PC-3 (cell line): ENCODE results near the gene C1QTNF2. TPM values are rescaled to one million over a fixed set of nuclear protein-coding genes. Genes with fewer than 3 reads are reported as not detected.

Experiments used
- ATAC-seq: fragments of 200-7000 bp; cut with Tn5 transposase; 2 replicates; pipeline ENCODE4 v1.9.1; 2020; ENCODE audit warnings: mild to moderate bottlenecking, moderate library complexity
- BruUV-seq: library from RNA; stranded (reverse); fragments of 400-500 nt; replicated peaks from 2 replicates; lab custom pipeline; 2021; lab: Mats Ljungman, UMichigan
- CTCF ChIA-PET: fragments of 300-600 bp; sonication (Branson Sonifier 250); formaldehyde crosslinking; loops from one replicate; lab custom pipeline; 2022; ENCODE audit warnings: antibody characterized with exemption; lab: Charles Lee
- POLR2A ChIA-PET: fragments of 300-600 bp; sonication (Branson Sonifier 250); formaldehyde crosslinking; loops from one replicate; lab custom pipeline; 2022; ENCODE audit warnings: antibody characterized with exemption; ENCODE audit not compliant: unreplicated experiment; lab: Charles Lee
- DNase-seq: peaks from one replicate; pipeline ENCODE4 v3.0.0-alpha.2; 2015
- H2AFZ ChIP-seq: fragments of 300-600 bp; sonication (generic); 2 replicates; pipeline ENCODE4 v1.6.0; 2016; ENCODE audit warnings: antibody characterized with exemption, low read length
- H3F3A ChIP-seq: fragments of 300-600 bp; sonication (generic); one replicate; pipeline ENCODE4 v1.6.0; 2017; ENCODE audit warnings: antibody characterized with exemption, low read length, control low read depth, mild to moderate bottlenecking; ENCODE audit not compliant: unreplicated experiment
- H3K27ac ChIP-seq: fragments of 300-600 bp; sonication (generic); 2 replicates; pipeline ENCODE4 v1.5.1; 2016; ENCODE audit warnings: mild to moderate bottlenecking, low read length
- H3K27me3 ChIP-seq: fragments of 300-600 bp; sonication (generic); 2 replicates; pipeline ENCODE4 v1.6.1; 2016; ENCODE audit warnings: low read length, mixed read lengths
- H3K36me3 ChIP-seq: fragments of 300-600 bp; sonication (generic); 2 replicates; pipeline ENCODE4 v1.6.1; 2016; ENCODE audit warnings: low read depth, mixed run types, low read length, mixed read lengths
- H3K4me1 ChIP-seq: fragments of 300-600 bp; sonication (generic); 2 replicates; pipeline ENCODE4 v1.5.1; 2016; ENCODE audit warnings: low read length; ENCODE audit not compliant: insufficient read depth
- H3K4me2 ChIP-seq: fragments of 300-600 bp; sonication (generic); 2 replicates; pipeline ENCODE4 v1.6.0; 2016; ENCODE audit warnings: low read length
- H3K4me3 ChIP-seq: fragments of 300-600 bp; sonication (generic); 2 replicates; pipeline ENCODE4 v1.5.1; 2016; ENCODE audit warnings: mild to moderate bottlenecking, low read length, mixed read lengths
- H3K79me2 ChIP-seq: fragments of 300-600 bp; sonication (generic); 2 replicates; pipeline ENCODE4 v1.6.1; 2017; ENCODE audit warnings: low read length, mixed read lengths
- H3K9ac ChIP-seq: fragments of 300-600 bp; sonication (generic); 2 replicates; pipeline ENCODE4 v1.6.0; 2016; ENCODE audit warnings: mild to moderate bottlenecking, low read length
- H3K9me2 ChIP-seq: fragments of 300-600 bp; sonication (generic); replicated peaks from 2 replicates; pipeline ENCODE4 v1.6.1; 2016; ENCODE audit warnings: mixed run types, low read length, mixed read lengths
- H3K9me3 ChIP-seq: fragments of 300-600 bp; sonication (generic); 2 replicates; pipeline ENCODE4 v1.6.1; 2016; ENCODE audit warnings: low read length, mixed read lengths
- H4K20me1 ChIP-seq: fragments of 300-600 bp; sonication (generic); 2 replicates; pipeline ENCODE4 v1.6.1; 2016; ENCODE audit warnings: low read length, mixed read lengths
- CTCF ChIP-seq: fragments of 300-600 bp; sonication (generic); conservative IDR thresholded peaks from 2 replicates; pipeline ENCODE4 v1.5.1; 2017; ENCODE audit warnings: antibody characterized with exemption, low read depth, mild to moderate bottlenecking, low read length
- EZH2 ChIP-seq: fragments of 300-600 bp; sonication (generic); IDR thresholded peaks from one replicate; pipeline ENCODE4 v1.6.1; 2017; ENCODE audit warnings: antibody characterized with exemption, mild to moderate bottlenecking, low read length; ENCODE audit not compliant: unreplicated experiment
- EZH2phosphoT487 ChIP-seq: fragments of 300-600 bp; sonication (generic); IDR thresholded peaks from 2 replicates; pipeline ENCODE4 v1.6.1; 2018; ENCODE audit warnings: mild to moderate bottlenecking, antibody characterized with exemption, low read length, borderline replicate concordance
- intact Hi-C: fragments of 100-400 bp; cut with micrococcal nuclease; formaldehyde crosslinking; loops from 2 replicates; pipeline ENCODE4 v1.9.0; 2023
- total RNA-seq: library from RNA; depleted of rRNA; stranded (reverse); fragments of >200 nt; gene quantifications from 2 replicates; pipeline ENCODE4 v1.2.3, GENCODE V29; 2014

C1QTNF2 gene
- total RNA-seq, 1 experiment from 2014 or later, result 0.04 TPM

- POLR2A ChIA-PET, result interaction anchor here (0.5 kb wide), 1 partner anchor 92 kb away, joined by 3 read pairs; no protein-coding TSS in a partner anchor
- no peak overlapping the region for H3K27ac ChIP-seq
- ATAC-seq, result no peak
Measured at GRCh38 chr5:160363211-160363610, 7.2 kb downstream of the C1QTNF2 start.

GRCh38 chr5:160361624-160362228 lies 8.7 kb downstream of the C1QTNF2 start:
- Histone ChIP-seq H3K4me1 (no peaks in the 10 kb centered on the region), H3F3A (no peaks in the 10 kb centered on the region), H3K4me2 (no peak overlapping the region), H2AFZ (no peak overlapping the region), H3K9ac (no peak overlapping the region), H3K79me2 (no peaks in the 10 kb centered on the region), H3K27me3 (no peaks in the 10 kb centered on the region), H3K27ac (no peak overlapping the region), H3K4me3 (no peak overlapping the region), H3K9me2 (no peaks in the 10 kb centered on the region), H3K9me3 (no peaks in the 10 kb centered on the region), H3K36me3 (no peaks in the 10 kb centered on the region), H4K20me1 (no peaks in the 10 kb centered on the region)
- ChIA-PET CTCF (no interaction called here), POLR2A (interaction anchor here (0.6 kb wide), 1 partner anchor 337 kb away, joined by 7 read pairs; no protein-coding TSS in a partner anchor)
- ATAC-seq, result no peak
- TF ChIP-seq CTCF (no peak), EZH2 (no peak), EZH2phosphoT487 (no peak)
- intact Hi-C loops, result no loop called here
- no peak for DNase-seq
- no TSS peak for BruUV-seq

More at GRCh38 chr5:160363211-160363610, 7.2 kb downstream of the C1QTNF2 start:
- Histone ChIP-seq H3K4me2 (no peak overlapping the region), H3K36me3 (no peaks in the 10 kb centered on the region), H3K4me3 (no peak overlapping the region), H3K27me3 (no peaks in the 10 kb centered on the region), H3K9me2 (no peaks in the 10 kb centered on the region), H3K4me1 (no peaks in the 10 kb centered on the region), H3K9me3 (no peaks in the 10 kb centered on the region), H4K20me1 (no peaks in the 10 kb centered on the region), H3K9ac (no peak overlapping the region), H2AFZ (no peak overlapping the region), H3F3A (no peaks in the 10 kb centered on the region), H3K79me2 (no peaks in the 10 kb centered on the region)
- TF ChIP-seq CTCF (no peak), EZH2phosphoT487 (no peak), EZH2 (no peak)
- CTCF ChIA-PET, result no interaction called here
- no TSS peak for BruUV-seq
- no peak for DNase-seq
- intact Hi-C loops, result no loop called here

GRCh38 chr5:160360310-160360709 lies 10.1 kb downstream of the C1QTNF2 start:
- Histone ChIP-seq H2AFZ (no peak overlapping the region), H3K4me2 (no peak overlapping the region), H3K9me3 (no peaks in the 10 kb centered on the region), H3K4me1 (no peaks in the 10 kb centered on the region), H3K36me3 (no peaks in the 10 kb centered on the region), H3K9ac (no peak overlapping the region), H3F3A (no peaks in the 10 kb centered on the region), H3K9me2 (no peaks in the 10 kb centered on the region), H4K20me1 (no peaks in the 10 kb centered on the region), H3K4me3 (no peak overlapping the region), H3K79me2 (no peaks in the 10 kb centered on the region), H3K27me3 (no peaks in the 10 kb centered on the region), H3K27ac (no peak overlapping the region)
- ATAC-seq, result no peak
- no peak for DNase-seq
- CTCF ChIA-PET, result no interaction called here
- POLR2A ChIA-PET, result no interaction called here
- BruUV-seq, result no TSS peak
- TF ChIP-seq EZH2 (no peak), CTCF (no peak), EZH2phosphoT487 (no peak)
- intact Hi-C loops, result no loop called here
